Right lobe of liver (tissue), 4 donors: ENCODE measurements around the gene NCOR1.

Experiments used
- POLR2A ChIP-seq: fragments of 450-650 bp; IDR thresholded peaks from one replicate; pipeline ENCODE4 v1.6.1; 2017; ENCODE audit warnings: antibody characterized with exemption, mild to moderate bottlenecking
- TF ChIP-seq, protein P1 (sequence below), 4 donors: fragments of 200-600 bp in 3 of 4; fragments of 450-650 bp in 1 of 4; IDR thresholded peaks; one replicate each; pipeline versions ENCODE4 v1.5.1 to v1.8.0; 2016 to 2022; ENCODE audit warnings: antibody characterized with exemption in 4 of 4, mild to moderate bottlenecking in 2 of 4
- donor health status: DM: no; HTN: no; CAD: no.
- donor health status: DM: no; HTN: no; CAD: no.
- donor health status: DM: no; HTN: yes; CAD: no.

DNA sequence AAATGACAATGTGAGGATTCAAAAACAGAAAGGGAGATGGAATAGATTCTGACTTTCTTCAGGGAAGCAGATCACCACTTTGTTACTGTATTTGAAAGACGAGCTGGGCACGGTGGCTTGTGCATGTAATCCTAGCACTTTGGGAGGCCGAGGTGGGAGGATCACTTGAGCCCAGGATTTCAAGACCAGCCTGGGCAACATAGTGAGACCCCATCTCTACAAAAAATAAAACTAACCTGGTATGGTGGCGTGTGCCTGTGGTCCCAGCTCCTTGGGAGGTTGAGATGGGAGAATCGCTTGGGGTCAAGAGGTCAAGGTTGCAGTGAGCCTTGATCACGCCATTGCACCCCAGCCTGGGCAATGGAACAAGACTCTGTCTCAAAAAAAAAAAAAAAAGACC is 35.7 kb upstream of the NCOR1 start:
- TF ChIP-seq, protein P1, sequence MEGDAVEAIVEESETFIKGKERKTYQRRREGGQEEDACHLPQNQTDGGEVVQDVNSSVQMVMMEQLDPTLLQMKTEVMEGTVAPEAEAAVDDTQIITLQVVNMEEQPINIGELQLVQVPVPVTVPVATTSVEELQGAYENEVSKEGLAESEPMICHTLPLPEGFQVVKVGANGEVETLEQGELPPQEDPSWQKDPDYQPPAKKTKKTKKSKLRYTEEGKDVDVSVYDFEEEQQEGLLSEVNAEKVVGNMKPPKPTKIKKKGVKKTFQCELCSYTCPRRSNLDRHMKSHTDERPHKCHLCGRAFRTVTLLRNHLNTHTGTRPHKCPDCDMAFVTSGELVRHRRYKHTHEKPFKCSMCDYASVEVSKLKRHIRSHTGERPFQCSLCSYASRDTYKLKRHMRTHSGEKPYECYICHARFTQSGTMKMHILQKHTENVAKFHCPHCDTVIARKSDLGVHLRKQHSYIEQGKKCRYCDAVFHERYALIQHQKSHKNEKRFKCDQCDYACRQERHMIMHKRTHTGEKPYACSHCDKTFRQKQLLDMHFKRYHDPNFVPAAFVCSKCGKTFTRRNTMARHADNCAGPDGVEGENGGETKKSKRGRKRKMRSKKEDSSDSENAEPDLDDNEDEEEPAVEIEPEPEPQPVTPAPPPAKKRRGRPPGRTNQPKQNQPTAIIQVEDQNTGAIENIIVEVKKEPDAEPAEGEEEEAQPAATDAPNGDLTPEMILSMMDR (IDR thresholded peaks at IDR 0.05): no peak
- no peak for TF ChIP-seq POLR2A
